ENCODE measurements around the gene CASK. TPM values are rescaled to one million over a fixed set of nuclear protein-coding genes. Genes with fewer than 3 reads are reported as not detected.

Gene CASK
- total and polyA plus RNA-seq, 12 donors = 4.7 to 53.0 (median 41.3) TPM

- H3K9me3 ChIP-seq (replicated peaks in 1 of 3) = no peaks in the 10 kb centered on the region
- peaks cover 3% of the 10 kb centered on the region for H3K27me3 ChIP-seq
- TF ChIP-seq POLR2A (IDR thresholded peaks at IDR 0.05) = no peak
- TF ChIP-seq CTCF (IDR thresholded peaks at IDR 0.05) = no peak
- 72 to 91% (median 80%) methylated on average over 4 of the region's 4 CpGs for WGBS, 4 donors
- no peak for DNase-seq
- no peak overlapping the region for H3K4me3 ChIP-seq
- no peaks in the 10 kb centered on the region for H3K36me3 ChIP-seq (replicated peaks in 1 of 2)
- no peaks in the 10 kb centered on the region for H3K4me1 ChIP-seq (replicated peaks in 1 of 2)
- intact Hi-C loops (cut with DNase I) = no loop called here
- no peak overlapping the region for H3K27ac ChIP-seq
Measured at GRCh38 chrX:41718481-41719235, 204.7 kb downstream of the CASK start.

GRCh38 chrX:41716767-41717473, 206.4 kb downstream of the CASK start:
- Histone ChIP-seq H3K27ac (no peak overlapping the region), H3K27me3 (no peaks in the 10 kb centered on the region), H3K4me1 (replicated peaks in 1 of 2) (no peaks in the 10 kb centered on the region), H3K4me3 (no peak overlapping the region), H3K36me3 (replicated peaks in 1 of 2) (no peaks in the 10 kb centered on the region), H3K9me3 (replicated peaks in 1 of 3) (no peaks in the 10 kb centered on the region)
- intact Hi-C loops (cut with DNase I) = no loop called here
- 88 to 99% (median 91%) methylated on average over 12 of the region's 12 CpGs for WGBS, 4 donors
- TF ChIP-seq POLR2A (IDR thresholded peaks at IDR 0.05) = no peak
- TF ChIP-seq CTCF (IDR thresholded peaks at IDR 0.05) = no peak
- DNase-seq = no peak

- Histone ChIP-seq H3K9me3 (replicated peaks in 1 of 3) (no peaks in the 10 kb centered on the region), H3K36me3 (replicated peaks in 1 of 2) (no peaks in the 10 kb centered on the region), H3K4me1 (replicated peaks in 1 of 2) (no peaks in the 10 kb centered on the region), H3K27me3 (no peaks in the 10 kb centered on the region), H3K4me3 (no peak overlapping the region), H3K27ac (no peak overlapping the region)
- DNase-seq = no peak
- TF ChIP-seq POLR2A (IDR thresholded peaks at IDR 0.05) (no peak), CTCF (IDR thresholded peaks at IDR 0.05) (no peak)
- 90 to 95% (median 93%) methylated on average over 5 of the region's 5 CpGs for WGBS, 4 donors
- intact Hi-C loops (cut with DNase I) = no loop called here
Measured at GRCh38 chrX:41716222-41716621, 207.1 kb downstream of the CASK start.

GRCh38 chrX:41711021-41711667, 212.2 kb downstream of the CASK start:
- H3K27me3 ChIP-seq = no peaks in the 10 kb centered on the region
- no peak for TF ChIP-seq CTCF (IDR thresholded peaks at IDR 0.05)
- TF ChIP-seq POLR2A (IDR thresholded peaks at IDR 0.05) = no peak

More at GRCh38 chrX:41711021-41711667, 212.2 kb downstream of the CASK start:
- H3K4me3 ChIP-seq = no peak overlapping the region
- intact Hi-C loops (cut with DNase I) = no loop called here
- WGBS, 4 donors = 77 to 94% (median 89%) methylated on average over 4 to 5 of the region's 5 CpGs
- no peak for DNase-seq
- H3K27ac ChIP-seq = no peak overlapping the region
- no peaks in the 10 kb centered on the region for H3K9me3 ChIP-seq (replicated peaks in 1 of 3)
- H3K36me3 ChIP-seq (replicated peaks in 1 of 2) = no peaks in the 10 kb centered on the region
- H3K4me1 ChIP-seq (replicated peaks in 1 of 2) = no peaks in the 10 kb centered on the region

Measured in adrenal gland (tissue), 12 donors.